GM23338 (cell line): ENCODE data around the gene PQBP1.

Experiments
- EZH2 ChIP-seq: fragments of 200-600 bp; sonication (generic); IDR thresholded peaks from one replicate; pipeline ENCODE4 v1.8.0; 2017; ENCODE audit warnings: antibody characterized with exemption, mild to moderate bottlenecking, low read depth; ENCODE audit not compliant: unreplicated experiment
- POLR2AphosphoS5 ChIP-seq: IDR thresholded peaks from 2 replicates; pipeline ENCODE4 v1.6.1; 2016; ENCODE audit warnings: antibody characterized with exemption, low read depth
- ZNF462 ChIP-seq: fragments of 250-450 bp; sonication (Bioruptor Pico); IDR thresholded peaks from 2 replicates; pipeline ENCODE4 v1.5.0; 2020; ENCODE audit warnings: mild to moderate bottlenecking, moderate library complexity

DNA sequence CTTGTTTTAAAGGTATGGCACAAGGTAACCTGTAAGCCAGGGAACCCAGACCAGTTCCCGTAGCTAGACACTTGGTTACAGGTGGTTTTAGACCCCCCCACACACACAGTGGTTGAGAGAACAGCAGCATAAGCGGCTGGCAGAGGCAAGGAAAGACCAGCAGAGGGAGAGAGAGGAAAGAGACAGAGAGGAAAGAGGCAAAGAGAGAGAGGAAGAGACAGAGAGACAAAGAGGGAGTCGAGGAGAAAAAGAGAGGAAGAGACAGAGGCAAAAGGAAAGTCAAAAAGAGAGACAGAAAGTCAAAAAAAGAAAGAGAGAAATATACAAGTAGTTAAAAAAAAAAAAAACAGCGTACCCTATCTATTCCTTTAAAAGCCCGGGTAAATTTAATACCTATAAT, 42.8 kb upstream of the PQBP1 start:
- no peak for TF ChIP-seq POLR2AphosphoS5
- TF ChIP-seq EZH2, result no peak
- TF ChIP-seq ZNF462, result no peak
